PC-3 (cell line): ENCODE results near the gene PYDC2. TPM values are rescaled to one million over a fixed set of nuclear protein-coding genes. Genes with fewer than 3 reads are reported as not detected.

Source experiments
- ATAC-seq: fragments of 200-7000 bp; cut with Tn5 transposase; 2 replicates; pipeline ENCODE4 v1.9.1; 2020; ENCODE audit warnings: mild to moderate bottlenecking, moderate library complexity
- BruUV-seq: library from RNA; stranded (reverse); fragments of 400-500 nt; replicated peaks from 2 replicates; lab custom pipeline; 2021; lab: Mats Ljungman, UMichigan
- CTCF ChIA-PET: fragments of 300-600 bp; sonication (Branson Sonifier 250); formaldehyde crosslinking; loops from one replicate; lab custom pipeline; 2022; ENCODE audit warnings: antibody characterized with exemption; lab: Charles Lee
- POLR2A ChIA-PET: fragments of 300-600 bp; sonication (Branson Sonifier 250); formaldehyde crosslinking; loops from one replicate; lab custom pipeline; 2022; ENCODE audit warnings: antibody characterized with exemption; ENCODE audit not compliant: unreplicated experiment; lab: Charles Lee
- DNase-seq: peaks from one replicate; pipeline ENCODE4 v3.0.0-alpha.2; 2015
- H2AFZ ChIP-seq: fragments of 300-600 bp; sonication (generic); 2 replicates; pipeline ENCODE4 v1.6.0; 2016; ENCODE audit warnings: antibody characterized with exemption, low read length
- H3F3A ChIP-seq: fragments of 300-600 bp; sonication (generic); one replicate; pipeline ENCODE4 v1.6.0; 2017; ENCODE audit warnings: antibody characterized with exemption, low read length, control low read depth, mild to moderate bottlenecking; ENCODE audit not compliant: unreplicated experiment
- H3K27ac ChIP-seq: fragments of 300-600 bp; sonication (generic); 2 replicates; pipeline ENCODE4 v1.5.1; 2016; ENCODE audit warnings: mild to moderate bottlenecking, low read length
- H3K27me3 ChIP-seq: fragments of 300-600 bp; sonication (generic); 2 replicates; pipeline ENCODE4 v1.6.1; 2016; ENCODE audit warnings: low read length, mixed read lengths
- H3K36me3 ChIP-seq: fragments of 300-600 bp; sonication (generic); 2 replicates; pipeline ENCODE4 v1.6.1; 2016; ENCODE audit warnings: low read depth, mixed run types, low read length, mixed read lengths
- H3K4me1 ChIP-seq: fragments of 300-600 bp; sonication (generic); 2 replicates; pipeline ENCODE4 v1.5.1; 2016; ENCODE audit warnings: low read length; ENCODE audit not compliant: insufficient read depth
- H3K4me2 ChIP-seq: fragments of 300-600 bp; sonication (generic); 2 replicates; pipeline ENCODE4 v1.6.0; 2016; ENCODE audit warnings: low read length
- H3K4me3 ChIP-seq: fragments of 300-600 bp; sonication (generic); 2 replicates; pipeline ENCODE4 v1.5.1; 2016; ENCODE audit warnings: mild to moderate bottlenecking, low read length, mixed read lengths
- H3K79me2 ChIP-seq: fragments of 300-600 bp; sonication (generic); 2 replicates; pipeline ENCODE4 v1.6.1; 2017; ENCODE audit warnings: low read length, mixed read lengths
- H3K9ac ChIP-seq: fragments of 300-600 bp; sonication (generic); 2 replicates; pipeline ENCODE4 v1.6.0; 2016; ENCODE audit warnings: mild to moderate bottlenecking, low read length
- H3K9me2 ChIP-seq: fragments of 300-600 bp; sonication (generic); replicated peaks from 2 replicates; pipeline ENCODE4 v1.6.1; 2016; ENCODE audit warnings: mixed run types, low read length, mixed read lengths
- H3K9me3 ChIP-seq: fragments of 300-600 bp; sonication (generic); 2 replicates; pipeline ENCODE4 v1.6.1; 2016; ENCODE audit warnings: low read length, mixed read lengths
- H4K20me1 ChIP-seq: fragments of 300-600 bp; sonication (generic); 2 replicates; pipeline ENCODE4 v1.6.1; 2016; ENCODE audit warnings: low read length, mixed read lengths
- EZH2 ChIP-seq: fragments of 300-600 bp; sonication (generic); IDR thresholded peaks from one replicate; pipeline ENCODE4 v1.6.1; 2017; ENCODE audit warnings: antibody characterized with exemption, mild to moderate bottlenecking, low read length; ENCODE audit not compliant: unreplicated experiment
- EZH2phosphoT487 ChIP-seq: fragments of 300-600 bp; sonication (generic); IDR thresholded peaks from 2 replicates; pipeline ENCODE4 v1.6.1; 2018; ENCODE audit warnings: mild to moderate bottlenecking, antibody characterized with exemption, low read length, borderline replicate concordance
- intact Hi-C: fragments of 100-400 bp; cut with micrococcal nuclease; formaldehyde crosslinking; loops from 2 replicates; pipeline ENCODE4 v1.9.0; 2023
- total RNA-seq: library from RNA; depleted of rRNA; stranded (reverse); fragments of >200 nt; gene quantifications from 2 replicates; pipeline ENCODE4 v1.2.3, GENCODE V29; 2014
- TF ChIP-seq, protein P1 (sequence below): fragments of 300-600 bp; sonication (generic); conservative IDR thresholded peaks from 2 replicates; pipeline ENCODE4 v1.5.1; 2017; ENCODE audit warnings: antibody characterized with exemption, low read depth, mild to moderate bottlenecking, low read length

Gene PYDC2
- total RNA-seq, 1 experiment from 2014 or later, result not detected

- Histone ChIP-seq H3K4me1 (no peaks in the 10 kb centered on the region), H3K4me2 (no peak overlapping the region), H4K20me1 (no peaks in the 10 kb centered on the region), H2AFZ (no peak overlapping the region), H3F3A (no peaks in the 10 kb centered on the region), H3K79me2 (no peaks in the 10 kb centered on the region), H3K27me3 (peaks cover 13% of the 10 kb centered on the region), H3K36me3 (no peaks in the 10 kb centered on the region), H3K9me3 (no peaks in the 10 kb centered on the region), H3K9me2 (no peaks in the 10 kb centered on the region), H3K27ac (no peak overlapping the region), H3K4me3 (no peak overlapping the region), H3K9ac (no peak overlapping the region)
- no peak for DNase-seq
- no peak for ATAC-seq
- no TSS peak for BruUV-seq
- POLR2A ChIA-PET, result no interaction called here
- intact Hi-C loops, result no loop called here
- TF ChIP-seq EZH2, result no peak
- TF ChIP-seq, protein P1, sequence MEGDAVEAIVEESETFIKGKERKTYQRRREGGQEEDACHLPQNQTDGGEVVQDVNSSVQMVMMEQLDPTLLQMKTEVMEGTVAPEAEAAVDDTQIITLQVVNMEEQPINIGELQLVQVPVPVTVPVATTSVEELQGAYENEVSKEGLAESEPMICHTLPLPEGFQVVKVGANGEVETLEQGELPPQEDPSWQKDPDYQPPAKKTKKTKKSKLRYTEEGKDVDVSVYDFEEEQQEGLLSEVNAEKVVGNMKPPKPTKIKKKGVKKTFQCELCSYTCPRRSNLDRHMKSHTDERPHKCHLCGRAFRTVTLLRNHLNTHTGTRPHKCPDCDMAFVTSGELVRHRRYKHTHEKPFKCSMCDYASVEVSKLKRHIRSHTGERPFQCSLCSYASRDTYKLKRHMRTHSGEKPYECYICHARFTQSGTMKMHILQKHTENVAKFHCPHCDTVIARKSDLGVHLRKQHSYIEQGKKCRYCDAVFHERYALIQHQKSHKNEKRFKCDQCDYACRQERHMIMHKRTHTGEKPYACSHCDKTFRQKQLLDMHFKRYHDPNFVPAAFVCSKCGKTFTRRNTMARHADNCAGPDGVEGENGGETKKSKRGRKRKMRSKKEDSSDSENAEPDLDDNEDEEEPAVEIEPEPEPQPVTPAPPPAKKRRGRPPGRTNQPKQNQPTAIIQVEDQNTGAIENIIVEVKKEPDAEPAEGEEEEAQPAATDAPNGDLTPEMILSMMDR, result no peak
- no peak for TF ChIP-seq EZH2phosphoT487
- CTCF ChIA-PET, result no interaction called here
Observed at GRCh38 chr3:191449256-191449655, 11.7 kb upstream of the PYDC2 start.

GRCh38 chr3:191455257-191455952 lies 5.6 kb upstream of the PYDC2 start:
- no peaks in the 10 kb centered on the region for H3K9me2 ChIP-seq
- no peak overlapping the region for H3K4me2 ChIP-seq
- TF ChIP-seq EZH2phosphoT487, result no peak
- no peaks in the 10 kb centered on the region for H3K9me3 ChIP-seq
- H2AFZ ChIP-seq, result 0 out of 2 replicates have a peak overlapping the region, but pooled peaks have one; percentile 28
- no peaks in the 10 kb centered on the region for H3F3A ChIP-seq
- H3K79me2 ChIP-seq, result no peaks in the 10 kb centered on the region
- DNase-seq, result no peak
- no peak for ATAC-seq
- no peak overlapping the region for H3K27ac ChIP-seq
- CTCF ChIA-PET, result no interaction called here
- no peak overlapping the region for H3K9ac ChIP-seq
- intact Hi-C loops, result no loop called here
- no peak overlapping the region for H3K4me3 ChIP-seq
- H3K36me3 ChIP-seq, result no peaks in the 10 kb centered on the region
- H3K27me3 ChIP-seq, result peaks cover 16% of the 10 kb centered on the region; the same call in 1 of the 2 replicates
- no TSS peak for BruUV-seq
- H3K4me1 ChIP-seq, result no peaks in the 10 kb centered on the region
- H4K20me1 ChIP-seq, result no peaks in the 10 kb centered on the region
- POLR2A ChIA-PET, result no interaction called here

DNA sequence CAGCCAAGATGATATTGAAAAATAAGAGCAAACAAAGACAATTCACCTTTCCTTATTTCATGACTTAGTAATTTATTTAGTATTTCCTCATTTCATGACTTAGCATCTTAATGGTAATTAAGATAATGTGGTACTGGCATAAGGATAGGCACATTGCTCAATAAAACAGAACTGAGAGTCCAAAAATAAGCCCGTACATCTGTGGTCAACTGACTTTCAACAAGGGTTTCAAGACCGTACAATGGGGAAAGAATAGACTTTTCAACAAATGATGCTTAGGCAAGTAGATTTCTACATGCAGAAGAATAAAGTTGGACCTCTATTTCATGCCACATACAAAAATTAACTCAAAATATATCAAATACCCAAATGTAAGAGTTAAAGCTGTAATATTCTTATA lies 603 bp upstream of the PYDC2 start:
- ChIA-PET CTCF (no interaction called here), POLR2A (interaction anchor here (0.5 kb wide), 1 partner anchor 256 kb away, joined by 3 read pairs; no protein-coding TSS in a partner anchor)
- no TSS peak for BruUV-seq
- Histone ChIP-seq H3K9me2 (no peaks in the 10 kb centered on the region), H3K4me2 (no peak overlapping the region), H3K36me3 (no peaks in the 10 kb centered on the region), H3K9me3 (no peaks in the 10 kb centered on the region), H3K9ac (no peak overlapping the region), H2AFZ (no peak overlapping the region), H3K79me2 (no peaks in the 10 kb centered on the region), H4K20me1 (no peaks in the 10 kb centered on the region), H3F3A (no peaks in the 10 kb centered on the region), H3K4me3 (no peak overlapping the region), H3K27me3 (peaks cover 16% of the 10 kb centered on the region; the same call in 1 of the 2 replicates), H3K27ac (no peak overlapping the region), H3K4me1 (no peaks in the 10 kb centered on the region)
- TF ChIP-seq, protein P1, result no peak
- no peak for TF ChIP-seq EZH2phosphoT487
- no peak for TF ChIP-seq EZH2
- no peak for DNase-seq
- no peak for ATAC-seq
- intact Hi-C loops, result no loop called here
